Pancreas (tissue), 10 donors: ENCODE measurements around the gene DOCK4. TPM values are rescaled to one million over a fixed set of nuclear protein-coding genes. Genes with fewer than 3 reads are reported as not detected.

Source experiments
- ATAC-seq, 4 donors: fragments of 200-7000 bp; cut with Tn5 transposase; one replicate each; pipeline versions ENCODE4 v1.8.0 to v1.9.1; 2020; ENCODE audit warnings: mild to moderate bottlenecking in 4 of 4, moderate library complexity in 4 of 4
- DNase-seq, 6 donors: peaks; one replicate each; pipeline ENCODE4 v3.0.0-alpha.2; 2020
- FAIRE-seq: peaks from 2 replicates; lab custom pipeline; 2012; peaks lifted over from hg19 to GRCh38; lab: Jason Lieb, UNC
- H3K27ac ChIP-seq, 4 donors: fragments of 200-600 bp; sonication (generic); 1 replicate in 3 of 4; 2 replicates in 1 of 4; pipeline versions ENCODE4 v1.5.0 to v1.8.0; 2020
- H3K27me3 ChIP-seq, 4 donors: fragments of 200-600 bp; one replicate each; pipeline ENCODE4 v1.8.0; 2021
- H3K36me3 ChIP-seq, 3 donors: fragments of 200-600 bp; sonication (generic) in 1 of 3; one replicate each; pipeline versions ENCODE4 v1.5.0 to v1.8.0; 2020 to 2021
- H3K4me1 ChIP-seq, 3 donors: fragments of 200-600 bp; one replicate each; pipeline ENCODE4 v1.8.0; 2021
- H3K4me3 ChIP-seq, 4 donors: fragments of 200-600 bp; sonication (generic) in 2 of 4; one replicate each; pipeline versions ENCODE4 v1.5.0 to v1.8.0; 2020 to 2021
- H3K9me3 ChIP-seq, 4 donors: fragments of 200-600 bp; one replicate each; pipeline ENCODE4 v1.8.0; 2021
- WGBS, 2 donors: extraction: QIAGEN DNeasy Blood & Tissue Kit; methylation state at CpG; one replicate each; pipeline ENCODE4 v1.1.7; 2013; 5-methylcytosine and 5-hydroxymethylcytosine counted together
- intact Hi-C, 3 donors: fragments of 100-400 bp; cut with DNase I; formaldehyde crosslinking; loops; one replicate each; pipeline versions ENCODE4 v1.11.1 to v1.14.2; 2022
- polyA plus RNA-seq, 2 donors: library from polyadenylated mRNA; stranded (reverse); fragments of 200-250 nt; gene quantifications; one replicate each; pipeline ENCODE4 v1.2.3, GENCODE V29; 2013
- total RNA-seq, 6 donors: library from RNA; stranded (reverse); fragmentation: NEBNext Ultra II Directional in 4 of 6; extraction: Animal tissue kit (Norgen Biotek cat#: 25700) in 4 of 6; gene quantifications; one replicate each; pipeline versions ENCODE4 v1.2.1 to v1.2.4, GENCODE V29; 2021 to 2023
- TF ChIP-seq, protein P1 (sequence below), 4 donors: fragments of 200-600 bp; sonication (generic) in 3 of 4; IDR thresholded peaks; one replicate each; pipeline versions ENCODE4 v1.5.0 to v1.8.0; 2021; ENCODE audit warnings: antibody characterized with exemption in 4 of 4
- donor health status: healthy with polysubstance abuse.
- donor health status: DM: no; HTN: no; CAD: no; lungs with moderate emphysema.
- donor health status: DM: no; HTN: no; CAD: no.
- donor health status: control.
- donor health status: control.
- donor health status: Bipolar disorder and iron deficiency.
- donor health status: DM: yes; HTN: yes; CAD: no.
- donor health status: DM: no; HTN: no; CAD: no.
- donor health status: DM: no; HTN: no; CAD: no.
- donor health status: DM: yes; HTN: yes; CAD: no.

Gene DOCK4
- total and polyA plus RNA-seq, 8 donors, result 5.4 to 15.5 (median 6.1) TPM

GRCh38 chr7:112092709-112093395 lies 113.3 kb downstream of the DOCK4 start:
- TF ChIP-seq, protein P1, sequence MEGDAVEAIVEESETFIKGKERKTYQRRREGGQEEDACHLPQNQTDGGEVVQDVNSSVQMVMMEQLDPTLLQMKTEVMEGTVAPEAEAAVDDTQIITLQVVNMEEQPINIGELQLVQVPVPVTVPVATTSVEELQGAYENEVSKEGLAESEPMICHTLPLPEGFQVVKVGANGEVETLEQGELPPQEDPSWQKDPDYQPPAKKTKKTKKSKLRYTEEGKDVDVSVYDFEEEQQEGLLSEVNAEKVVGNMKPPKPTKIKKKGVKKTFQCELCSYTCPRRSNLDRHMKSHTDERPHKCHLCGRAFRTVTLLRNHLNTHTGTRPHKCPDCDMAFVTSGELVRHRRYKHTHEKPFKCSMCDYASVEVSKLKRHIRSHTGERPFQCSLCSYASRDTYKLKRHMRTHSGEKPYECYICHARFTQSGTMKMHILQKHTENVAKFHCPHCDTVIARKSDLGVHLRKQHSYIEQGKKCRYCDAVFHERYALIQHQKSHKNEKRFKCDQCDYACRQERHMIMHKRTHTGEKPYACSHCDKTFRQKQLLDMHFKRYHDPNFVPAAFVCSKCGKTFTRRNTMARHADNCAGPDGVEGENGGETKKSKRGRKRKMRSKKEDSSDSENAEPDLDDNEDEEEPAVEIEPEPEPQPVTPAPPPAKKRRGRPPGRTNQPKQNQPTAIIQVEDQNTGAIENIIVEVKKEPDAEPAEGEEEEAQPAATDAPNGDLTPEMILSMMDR (IDR thresholded peaks at IDR 0.05), result no peak
- Histone ChIP-seq H3K36me3 (no peaks in the 10 kb centered on the region), H3K27me3 (no peaks in the 10 kb centered on the region), H3K4me3 (no peak overlapping the region), H3K4me1 (peaks cover 0 to 7% (median 4%) of the 10 kb centered on the region in 3 donors), H3K9me3 (no peaks in the 10 kb centered on the region), H3K27ac (no peak overlapping the region)
- ATAC-seq (no peak), FAIRE-seq (no peak), DNase-seq (no peak)
- 84 to 88% methylated on average over 5 of the region's 5 CpGs for WGBS, 2 donors
- intact Hi-C loops, result no loop called here

GRCh38 chr7:112092306-112092705 lies 113.9 kb downstream of the DOCK4 start:
- ATAC-seq (no peak), DNase-seq (no peak), FAIRE-seq (no peak)
- Histone ChIP-seq H3K9me3 (no peaks in the 10 kb centered on the region), H3K36me3 (no peaks in the 10 kb centered on the region), H3K27ac (no peak overlapping the region), H3K4me3 (no peak overlapping the region), H3K27me3 (no peaks in the 10 kb centered on the region), H3K4me1 (peaks cover 0 to 7% (median 6%) of the 10 kb centered on the region in 3 donors)
- WGBS, 2 donors, result 79 to 84% methylated on average over 8 of the region's 8 CpGs
- intact Hi-C loops, result no loop called here
- TF ChIP-seq, protein P1 (IDR thresholded peaks at IDR 0.05), result no peak

DNA sequence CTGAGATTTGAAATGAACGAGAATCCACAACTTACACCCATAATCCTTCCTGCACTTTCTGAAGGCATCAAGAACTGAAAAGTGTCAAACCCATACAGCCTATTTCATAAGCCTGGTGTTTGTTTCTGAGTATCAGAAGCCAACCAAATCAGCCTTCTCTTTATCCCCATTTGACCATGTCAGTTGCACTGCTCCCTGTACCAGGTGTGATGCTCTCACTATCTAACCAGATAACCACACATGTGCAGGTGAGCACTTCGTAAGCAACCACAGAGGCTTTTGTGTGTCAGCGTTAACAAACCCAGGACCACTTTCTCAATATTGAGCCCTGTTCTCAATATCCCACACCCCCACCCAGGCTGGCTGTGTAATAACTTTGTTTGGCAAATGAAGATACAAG lies 114.4 kb downstream of the DOCK4 start:
- TF ChIP-seq, protein P1 (IDR thresholded peaks at IDR 0.05), result no peak
- Histone ChIP-seq H3K36me3 (no peaks in the 10 kb centered on the region), H3K27ac (no peak overlapping the region), H3K4me3 (no peak overlapping the region), H3K27me3 (no peaks in the 10 kb centered on the region), H3K9me3 (no peaks in the 10 kb centered on the region), H3K4me1 (peaks cover 0 to 11% (median 10%) of the 10 kb centered on the region in 3 donors)
- WGBS, 2 donors, result 81 to 88% methylated on average over 3 of the region's 3 CpGs
- intact Hi-C loops, result no loop called here
- no peak for DNase-seq
- ATAC-seq, result no peak
- no peak for FAIRE-seq

DNA sequence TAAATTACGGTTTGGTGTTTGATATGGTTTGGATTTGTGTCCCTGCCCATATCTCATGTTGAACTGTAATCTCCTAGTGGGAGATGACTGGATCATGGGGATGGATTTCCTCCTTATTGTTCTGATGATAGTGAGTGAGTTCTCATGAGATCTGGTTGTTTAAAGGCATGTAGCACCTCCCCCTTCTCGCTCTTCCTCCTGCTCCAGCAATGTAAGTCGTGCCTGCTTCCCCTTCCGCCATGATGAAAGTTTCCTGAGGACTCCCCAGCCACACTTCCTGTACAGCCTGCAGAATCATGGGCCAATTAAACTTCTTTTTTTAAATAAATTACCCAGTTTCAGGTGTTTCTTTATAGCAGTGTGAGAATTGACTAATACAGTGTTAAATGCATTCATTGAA lies 116.6 kb downstream of the DOCK4 start:
- Histone ChIP-seq H3K27ac (no peak overlapping the region), H3K4me3 (no peak overlapping the region), H3K27me3 (no peaks in the 10 kb centered on the region), H3K36me3 (no peaks in the 10 kb centered on the region), H3K4me1 (peaks cover 4 to 20% (median 17%) of the 10 kb centered on the region in 3 donors), H3K9me3 (no peaks in the 10 kb centered on the region)
- WGBS, 2 donors, result 92% methylated on average over 4 of the region's 4 CpGs
- DNase-seq, result no peak
- no peak for ATAC-seq
- TF ChIP-seq, protein P1 (IDR thresholded peaks at IDR 0.05), result no peak
- no peak for FAIRE-seq
- intact Hi-C loops, result no loop called here

DNA sequence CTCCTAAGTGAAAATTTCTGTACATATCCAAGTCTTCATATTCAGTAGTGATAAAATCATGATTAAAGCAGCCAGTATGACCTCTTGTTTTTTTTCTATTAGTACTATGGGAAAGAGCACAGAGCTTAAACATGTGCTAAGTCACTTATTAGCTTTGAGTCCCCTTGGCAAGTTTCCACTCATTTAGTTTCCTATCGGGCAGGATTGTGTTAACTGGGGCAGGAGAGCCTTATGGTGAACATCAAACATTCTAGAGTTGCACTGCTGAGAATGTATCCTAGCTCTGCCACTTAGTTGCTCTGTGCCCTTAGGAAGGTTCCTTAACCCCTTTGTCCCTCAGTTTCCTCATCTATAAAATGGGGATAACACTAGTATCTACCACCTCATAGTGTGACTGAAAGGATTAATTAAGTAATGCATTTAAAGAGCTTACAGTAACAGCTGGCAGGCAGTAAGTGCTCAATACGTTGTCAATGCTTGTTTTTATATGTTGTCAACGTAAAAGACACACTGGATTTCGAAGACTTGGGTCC lies 117.6 kb downstream of the DOCK4 start:
- no peak overlapping the region for H3K27ac ChIP-seq
- no peak overlapping the region for H3K4me3 ChIP-seq
- FAIRE-seq (no peak), DNase-seq (no peak), ATAC-seq (no peak)
- peaks cover 4 to 20% (median 17%) of the 10 kb centered on the region in 3 donors for H3K4me1 ChIP-seq
- no peaks in the 10 kb centered on the region for H3K27me3 ChIP-seq
- TF ChIP-seq, protein P1 (IDR thresholded peaks at IDR 0.05), result no peak
- no peaks in the 10 kb centered on the region for H3K36me3 ChIP-seq
- H3K9me3 ChIP-seq, result no peaks in the 10 kb centered on the region
- intact Hi-C loops, result no loop called here
- 59 to 61% methylated on average over 4 of the region's 4 CpGs for WGBS, 2 donors
